BLaER1 (cell line): Measurements from ENCODE around the gene KMT5C.

Source experiments
- H3K27ac ChIP-seq: shearing (Covaris generic); formaldehyde crosslinking; 2 replicates; pipeline ENCODE4 v1.8.1; 2022
- H3K27me3 ChIP-seq: shearing (Covaris generic); formaldehyde crosslinking; 2 replicates; pipeline ENCODE4 v1.8.1; 2022
- H3K36me3 ChIP-seq: shearing (Covaris generic); formaldehyde crosslinking; 2 replicates; pipeline ENCODE4 v1.8.1; 2022
- H3K4me1 ChIP-seq: shearing (Covaris generic); formaldehyde crosslinking; 2 replicates; pipeline ENCODE4 v1.8.1; 2022
- H3K4me2 ChIP-seq: shearing (Covaris generic); formaldehyde crosslinking; 2 replicates; pipeline ENCODE4 v1.8.1; 2022
- H3K4me3 ChIP-seq: shearing (Covaris generic); formaldehyde crosslinking; 2 replicates; pipeline ENCODE4 v1.8.1; 2022
- H3K9ac ChIP-seq: shearing (Covaris generic); formaldehyde crosslinking; 2 replicates; pipeline ENCODE4 v1.8.1; 2022
- H3K9me3 ChIP-seq: shearing (Covaris generic); formaldehyde crosslinking; 2 replicates; pipeline ENCODE4 v1.8.1; 2022
- H4K20me1 ChIP-seq: shearing (Covaris generic); formaldehyde crosslinking; 2 replicates; pipeline ENCODE4 v1.8.1; 2022
- Cebpa-rat ChIP-seq: shearing (Covaris generic); IDR thresholded peaks from 2 replicates; pipeline ENCODE4 v1.8.1; 2022

Gene KMT5C

GRCh38 chr19:55339105-55339888, at the start of gene KMT5C:
TSS of gene KMT5C (plus strand) at chr19:55339876. CDS start at chr19:55341937, 2,061 bp downstream.
- TF ChIP-seq Cebpa-rat, result no peak

GRCh38 chr19:55297267-55297666, 42.4 kb upstream of the KMT5C start:
- Histone ChIP-seq H3K9ac (no peak overlapping the region), H3K36me3 (peaks cover 61% of the 10 kb centered on the region), H4K20me1 (no peaks in the 10 kb centered on the region), H3K27ac (no peak overlapping the region), H3K9me3 (no peaks in the 10 kb centered on the region), H3K4me1 (peaks cover 10% of the 10 kb centered on the region), H3K4me3 (no peak overlapping the region), H3K27me3 (no peaks in the 10 kb centered on the region), H3K4me2 (no peak overlapping the region)
- no peak for TF ChIP-seq Cebpa-rat

More at GRCh38 chr19:55339105-55339888, at the start of gene KMT5C:
- Histone ChIP-seq H4K20me1 (peaks cover 13% of the 10 kb centered on the region), H3K9ac (peak within 1 kb of the TSS; percentile 89), H3K9me3 (no peaks in the 10 kb centered on the region), H3K27me3 (no peaks in the 10 kb centered on the region), H3K4me2 (peak within 1 kb of the TSS; percentile 99), H3K27ac (peak within 1 kb of the TSS; percentile 92), H3K36me3 (peaks cover 29% of the 10 kb centered on the region), H3K4me1 (peaks cover 40% of the 10 kb centered on the region), H3K4me3 (peak within 1 kb of the TSS; percentile 84)

- Histone ChIP-seq H3K9me3 (no peaks in the 10 kb centered on the region), H4K20me1 (no peaks in the 10 kb centered on the region), H3K4me3 (no peak overlapping the region), H3K9ac (0 out of 2 replicates have a peak overlapping the region, but pooled peaks have one; percentile 15), H3K27ac (no peak overlapping the region), H3K4me1 (peaks cover 19% of the 10 kb centered on the region), H3K36me3 (peaks cover 62% of the 10 kb centered on the region), H3K4me2 (no peak overlapping the region), H3K27me3 (no peaks in the 10 kb centered on the region)
- TF ChIP-seq Cebpa-rat, result no peak
These were observed 39.7 kb upstream of the KMT5C start for GRCh38 chr19:55299991-55300390.

GRCh38 chr19:55300886-55301458, 38.7 kb upstream of the KMT5C start:
- no peak for TF ChIP-seq Cebpa-rat
- Histone ChIP-seq H4K20me1 (no peaks in the 10 kb centered on the region), H3K4me3 (no peak overlapping the region), H3K4me2 (peak overlapping the region; percentile 89), H3K9ac (no peak overlapping the region), H3K27ac (peak overlapping the region; percentile 42; the same call in 1 of the 2 replicates), H3K9me3 (no peaks in the 10 kb centered on the region), H3K27me3 (no peaks in the 10 kb centered on the region), H3K36me3 (peaks cover 60% of the 10 kb centered on the region), H3K4me1 (peaks cover 24% of the 10 kb centered on the region)

GRCh38 chr19:55301459-55302317, 38.0 kb upstream of the KMT5C start:
- no peaks in the 10 kb centered on the region for H3K9me3 ChIP-seq
- H3K9ac ChIP-seq, result peak overlapping the region; percentile 70
- H3K27me3 ChIP-seq, result no peaks in the 10 kb centered on the region
- H3K27ac ChIP-seq, result peak overlapping the region; percentile 60
- H3K4me2 ChIP-seq, result peak overlapping the region; percentile 89
- no peaks in the 10 kb centered on the region for H4K20me1 ChIP-seq
- peak overlapping the region; percentile 64 for H3K4me3 ChIP-seq
- H3K36me3 ChIP-seq, result peaks cover 63% of the 10 kb centered on the region
- H3K4me1 ChIP-seq, result peaks cover 27% of the 10 kb centered on the region
- TF ChIP-seq Cebpa-rat, result no peak

- Histone ChIP-seq H3K9ac (peak overlapping the region; percentile 70), H4K20me1 (no peaks in the 10 kb centered on the region), H3K4me2 (peak overlapping the region; percentile 89), H3K4me3 (peak overlapping the region; percentile 64), H3K9me3 (no peaks in the 10 kb centered on the region), H3K27ac (peak overlapping the region; percentile 60; the same call in 1 of the 2 replicates), H3K4me1 (peaks cover 27% of the 10 kb centered on the region), H3K27me3 (no peaks in the 10 kb centered on the region), H3K36me3 (peaks cover 66% of the 10 kb centered on the region)
- no peak for TF ChIP-seq Cebpa-rat
These were observed 37.4 kb upstream of the KMT5C start for GRCh38 chr19:55302318-55302703.

- no peaks in the 10 kb centered on the region for H4K20me1 ChIP-seq
- peaks cover 67% of the 10 kb centered on the region for H3K36me3 ChIP-seq
- no peaks in the 10 kb centered on the region for H3K27me3 ChIP-seq
- H3K4me1 ChIP-seq, result peaks cover 27% of the 10 kb centered on the region
- H3K4me3 ChIP-seq, result no peak overlapping the region
- no peak for TF ChIP-seq Cebpa-rat
- H3K4me2 ChIP-seq, result no peak overlapping the region
- H3K27ac ChIP-seq, result no peak overlapping the region
- H3K9ac ChIP-seq, result 0 out of 2 replicates have a peak overlapping the region, but pooled peaks have one; percentile 1
- H3K9me3 ChIP-seq, result no peaks in the 10 kb centered on the region
These were observed 36.2 kb upstream of the KMT5C start for GRCh38 chr19:55303477-55303876.

GRCh38 chr19:55304279-55304978, 35.2 kb upstream of the KMT5C start:
- H3K9me3 ChIP-seq, result no peaks in the 10 kb centered on the region
- H3K4me2 ChIP-seq, result no peak overlapping the region; the same call in 1 of the 2 replicates
- H3K9ac ChIP-seq, result no peak overlapping the region
- H3K4me1 ChIP-seq, result peaks cover 29% of the 10 kb centered on the region
- no peaks in the 10 kb centered on the region for H3K27me3 ChIP-seq
- no peak overlapping the region for H3K27ac ChIP-seq
- H4K20me1 ChIP-seq, result no peaks in the 10 kb centered on the region
- no peak overlapping the region for H3K4me3 ChIP-seq
- TF ChIP-seq Cebpa-rat, result no peak
- peaks cover 69% of the 10 kb centered on the region for H3K36me3 ChIP-seq

- Histone ChIP-seq H3K4me3 (no peak overlapping the region), H3K9ac (no peak overlapping the region), H4K20me1 (no peaks in the 10 kb centered on the region), H3K27me3 (no peaks in the 10 kb centered on the region), H3K36me3 (peaks cover 69% of the 10 kb centered on the region), H3K27ac (no peak overlapping the region), H3K4me2 (no peak overlapping the region), H3K4me1 (peaks cover 34% of the 10 kb centered on the region), H3K9me3 (no peaks in the 10 kb centered on the region)
- TF ChIP-seq Cebpa-rat, result no peak
These were observed 34.7 kb upstream of the KMT5C start for GRCh38 chr19:55304980-55305379.
